Astrocyte (in vitro differentiated cells and primary cell): ENCODE measurements around the gene RAB31. TPM values are rescaled to one million over a fixed set of nuclear protein-coding genes. Genes with fewer than 3 reads are reported as not detected.
A peak's percentile ranks its signal among the peaks of the same experiment; 100 is the strongest.

Source experiments
- DNase-seq: peaks from one replicate; pipeline ENCODE4 v3.0.0-alpha.2; 2010; ENCODE audit warnings: low read depth
- FAIRE-seq: peaks from 2 replicates; lab custom pipeline; 2011; peaks lifted over from hg19 to GRCh38; lab: Jason Lieb, UNC
- H2AFZ ChIP-seq: 2 replicates; pipeline ENCODE4 v1.6.0; 2012; ENCODE audit warnings: low read depth, low read length, inconsistent platforms
- H3K27ac ChIP-seq: 2 replicates; pipeline ENCODE4 v1.5.1; 2011; ENCODE audit warnings: low read depth, low read length, inconsistent platforms
- H3K27me3 ChIP-seq: 2 replicates; pipeline ENCODE4 v1.6.0; 2011; ENCODE audit warnings: low read length, inconsistent platforms; ENCODE audit not compliant: insufficient read depth
- H3K36me3 ChIP-seq: 2 replicates; pipeline ENCODE4 v1.5.1; 2011; ENCODE audit warnings: low read length, inconsistent platforms; ENCODE audit not compliant: insufficient read depth
- H3K4me1 ChIP-seq: 2 replicates; pipeline ENCODE4 v1.5.1; 2011; ENCODE audit warnings: low read length, inconsistent platforms; ENCODE audit not compliant: insufficient read depth
- H3K4me2 ChIP-seq: 2 replicates; pipeline ENCODE4 v1.6.0; 2012; ENCODE audit warnings: low read length, inconsistent platforms
- H3K4me3 ChIP-seq: 2 replicates; pipeline ENCODE4 v1.5.1; 2011; ENCODE audit warnings: low read depth, mild to moderate bottlenecking, low read length, inconsistent platforms; ENCODE audit not compliant: insufficient read depth
- H3K79me2 ChIP-seq: 2 replicates; pipeline ENCODE4 v1.6.0; 2012; ENCODE audit warnings: mild to moderate bottlenecking, low read length, inconsistent platforms; ENCODE audit not compliant: insufficient read depth
- H3K9ac ChIP-seq: 2 replicates; pipeline ENCODE4 v1.6.0; 2012; ENCODE audit warnings: mild to moderate bottlenecking, low read length, inconsistent platforms
- H3K9me3 ChIP-seq: 2 replicates; pipeline ENCODE4 v1.5.1; 2012; ENCODE audit warnings: low read depth, mild to moderate bottlenecking, low read length, inconsistent platforms; ENCODE audit not compliant: insufficient read depth
- H4K20me1 ChIP-seq: 2 replicates; pipeline ENCODE4 v1.6.0; 2012; ENCODE audit warnings: low read length, inconsistent platforms; ENCODE audit not compliant: insufficient read depth
- H3K27ac Mint-ChIP-seq: one replicate; pipeline ENCODE4 v1.8.0; 2021; ENCODE audit warnings: mild to moderate bottlenecking, mixed read lengths; ENCODE audit not compliant: unreplicated experiment
- H3K27me3 Mint-ChIP-seq: one replicate; pipeline ENCODE4 v1.8.0; 2021; ENCODE audit warnings: low read depth, mixed read lengths; ENCODE audit not compliant: unreplicated experiment
- H3K36me3 Mint-ChIP-seq: one replicate; pipeline ENCODE4 v1.8.0; 2021; ENCODE audit warnings: low read depth, mixed read lengths; ENCODE audit not compliant: unreplicated experiment
- H3K4me1 Mint-ChIP-seq: one replicate; pipeline ENCODE4 v1.8.0; 2021; ENCODE audit warnings: low read depth, mixed read lengths; ENCODE audit not compliant: unreplicated experiment
- H3K4me3 Mint-ChIP-seq: one replicate; pipeline ENCODE4 v1.8.0; 2021; ENCODE audit warnings: mild to moderate bottlenecking, moderate library complexity, mixed read lengths; ENCODE audit not compliant: unreplicated experiment
- H3K9me3 Mint-ChIP-seq: one replicate; pipeline ENCODE4 v1.8.0; 2021; ENCODE audit warnings: mild to moderate bottlenecking, mixed read lengths; ENCODE audit not compliant: unreplicated experiment
- CTCF ChIP-seq: IDR thresholded peaks from 2 replicates; pipeline ENCODE4 v1.5.1; 2011; ENCODE audit warnings: low read depth, mild to moderate bottlenecking, inconsistent platforms, low read length, moderate library complexity; ENCODE audit not compliant: insufficient read depth
- EZH2 ChIP-seq: IDR thresholded peaks from 2 replicates; pipeline ENCODE4 v1.6.1; 2012; ENCODE audit warnings: mild to moderate bottlenecking, low read length, inconsistent platforms; ENCODE audit not compliant: insufficient read depth
- total RNA-seq: library from RNA; stranded (reverse); gene quantifications from 2 replicates; pipeline ENCODE4 v1.2.1, GENCODE V29; 2021

The RAB31 gene
- total RNA-seq, 1 donor from 2014 or later, result 100 TPM

- no peaks in the 10 kb centered on the region for H3K9me3 Mint-ChIP-seq
- Histone ChIP-seq H3K79me2 (no peaks in the 10 kb centered on the region), H3K9ac (peak overlapping the region; percentile 1), H3K36me3 (no peaks in the 10 kb centered on the region), H3K4me2 (peak overlapping the region; percentile 63), H3K9me3 (no peaks in the 10 kb centered on the region), H3K27ac (no peak overlapping the region), H4K20me1 (no peaks in the 10 kb centered on the region), H3K4me1 (peaks cover 32% of the 10 kb centered on the region), H2AFZ (no peak overlapping the region), H3K27me3 (no peaks in the 10 kb centered on the region), H3K4me3 (no peak overlapping the region)
- FAIRE-seq (no peak), DNase-seq (no peak)
- TF ChIP-seq EZH2 (no peak), CTCF (no peak)
- H3K4me3 Mint-ChIP-seq, result no peak overlapping the region
- peaks cover 26% of the 10 kb centered on the region for H3K4me1 Mint-ChIP-seq
- H3K36me3 Mint-ChIP-seq, result no peaks in the 10 kb centered on the region
- H3K27me3 Mint-ChIP-seq, result no peaks in the 10 kb centered on the region
- peak overlapping the region; percentile 90 for H3K27ac Mint-ChIP-seq
These were observed 22.5 kb upstream of the RAB31 start for GRCh38 chr18:9685615-9685890.

- Histone ChIP-seq H2AFZ (no peak overlapping the region), H3K9me3 (no peaks in the 10 kb centered on the region), H3K79me2 (no peaks in the 10 kb centered on the region), H3K4me2 (peak overlapping the region; percentile 12), H4K20me1 (no peaks in the 10 kb centered on the region), H3K27me3 (no peaks in the 10 kb centered on the region), H3K4me1 (peaks cover 31% of the 10 kb centered on the region), H3K9ac (no peak overlapping the region), H3K4me3 (no peak overlapping the region), H3K27ac (no peak overlapping the region), H3K36me3 (no peaks in the 10 kb centered on the region)
- H3K27me3 Mint-ChIP-seq, result no peaks in the 10 kb centered on the region
- no peak overlapping the region for H3K4me3 Mint-ChIP-seq
- H3K36me3 Mint-ChIP-seq, result no peaks in the 10 kb centered on the region
- H3K4me1 Mint-ChIP-seq, result peaks cover 25% of the 10 kb centered on the region
- DNase-seq, result peak; percentile 81
- FAIRE-seq, result no peak
- H3K9me3 Mint-ChIP-seq, result no peaks in the 10 kb centered on the region
- no peak for TF ChIP-seq EZH2
- no peak for TF ChIP-seq CTCF
- no peak overlapping the region for H3K27ac Mint-ChIP-seq
These were observed 19.9 kb upstream of the RAB31 start for GRCh38 chr18:9688036-9688741.

GRCh38 chr18:9689253-9689652 lies 18.8 kb upstream of the RAB31 start:
- Mint-ChIP-seq H3K27me3 (no peaks in the 10 kb centered on the region), H3K27ac (no peak overlapping the region), H3K4me1 (peaks cover 17% of the 10 kb centered on the region), H3K9me3 (no peaks in the 10 kb centered on the region), H3K36me3 (no peaks in the 10 kb centered on the region), H3K4me3 (no peak overlapping the region)
- H3K4me3 ChIP-seq, result no peak overlapping the region
- no peaks in the 10 kb centered on the region for H3K27me3 ChIP-seq
- no peak for DNase-seq
- H3K9ac ChIP-seq, result no peak overlapping the region
- peaks cover 20% of the 10 kb centered on the region for H3K4me1 ChIP-seq
- H3K36me3 ChIP-seq, result no peaks in the 10 kb centered on the region
- H3K79me2 ChIP-seq, result no peaks in the 10 kb centered on the region
- H3K27ac ChIP-seq, result no peak overlapping the region
- FAIRE-seq, result no peak
- no peak overlapping the region for H3K4me2 ChIP-seq
- H2AFZ ChIP-seq, result no peak overlapping the region
- no peaks in the 10 kb centered on the region for H3K9me3 ChIP-seq
- no peaks in the 10 kb centered on the region for H4K20me1 ChIP-seq
- TF ChIP-seq CTCF, result no peak
- TF ChIP-seq EZH2, result no peak
